ENCODE data around the gene CNTNAP5.

Gene CNTNAP5

DNA sequence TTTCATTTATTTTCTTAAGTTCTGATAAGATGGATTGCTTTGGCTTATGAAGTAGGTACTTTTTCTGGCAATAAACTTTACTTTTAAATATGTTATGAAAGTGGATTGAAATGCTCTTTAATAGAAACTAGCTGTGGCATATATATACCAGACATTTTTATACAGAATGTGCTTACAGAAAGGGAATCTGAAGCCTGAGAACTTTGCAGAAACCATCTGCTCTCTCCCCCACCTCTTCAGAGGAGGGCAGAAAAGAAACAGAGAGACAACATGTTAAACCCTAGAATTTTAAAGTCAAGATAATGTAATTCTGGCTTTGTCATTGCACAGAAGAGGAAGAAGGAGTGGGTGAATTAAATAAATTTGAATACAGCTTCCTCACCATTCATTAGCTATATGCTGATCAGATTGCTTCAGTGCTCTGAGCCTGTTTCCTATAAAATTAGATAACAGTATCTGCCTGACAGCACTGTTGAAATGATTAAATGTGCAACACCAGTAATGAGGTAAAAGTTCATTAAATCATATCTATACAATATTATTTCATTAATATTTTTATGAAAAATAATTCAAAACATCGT is 247.3 kb downstream of the CNTNAP5 start:
- H3K36me3 ChIP-seq (ENCODE audit: insufficient read depth, insufficient read length, low read length), result no peaks in the 10 kb centered on the region
- no peaks in the 10 kb centered on the region for H3K27me3 ChIP-seq (ENCODE audit: insufficient read depth, insufficient read length)
- DNase-seq (ENCODE audit: low read depth, low spot score), result no peak
- H3K4me1 ChIP-seq (ENCODE audit: insufficient read depth, insufficient read length), result no peaks in the 10 kb centered on the region
- H3K9ac ChIP-seq (ENCODE audit: insufficient read length, low read depth), result no peak overlapping the region
- TF ChIP-seq SUZ12 (IDR thresholded peaks at IDR 0.05; ENCODE audit: extremely low read depth, insufficient read depth, insufficient read length) (no peak), ZNF274 (IDR thresholded peaks at IDR 0.05; ENCODE audit: low read depth, low read length) (no peak), YY1 (IDR thresholded peaks at IDR 0.05; ENCODE audit: insufficient read depth, insufficient read length) (no peak)
- H3K9me3 ChIP-seq (ENCODE audit: insufficient read depth, low read length), result no peaks in the 10 kb centered on the region
- H3K4me3 ChIP-seq (ENCODE audit: insufficient read length, low read depth), result no peak overlapping the region

DNA sequence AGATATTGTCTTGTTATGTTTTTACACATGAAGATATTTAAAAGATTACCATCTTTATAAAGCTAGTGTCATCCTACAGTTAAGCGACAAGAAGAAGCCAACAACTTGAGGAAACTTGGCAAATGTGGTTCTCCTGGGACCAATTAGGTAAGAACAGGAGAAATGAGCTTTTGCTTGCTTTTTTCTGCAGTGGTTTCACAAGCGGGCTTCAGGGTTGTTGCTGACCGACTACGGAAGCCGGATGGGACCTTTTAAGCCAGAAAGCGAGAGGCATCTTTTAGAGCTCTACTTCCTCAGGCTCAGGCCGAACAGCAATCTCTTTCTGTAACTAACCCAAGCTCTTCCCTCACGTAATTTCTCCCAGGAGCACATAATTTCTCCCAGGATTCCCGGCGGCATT is 256.5 kb downstream of the CNTNAP5 start:
- Histone ChIP-seq H3K4me1 (ENCODE audit: insufficient read depth, insufficient read length) (no peaks in the 10 kb centered on the region), H3K9ac (ENCODE audit: insufficient read length, low read depth) (no peak overlapping the region)

GRCh38 chr2:124283096-124283495 is 258.0 kb downstream of the CNTNAP5 start:
- Histone ChIP-seq H3K9ac (ENCODE audit: insufficient read length, low read depth) (no peak overlapping the region), H3K36me3 (ENCODE audit: insufficient read depth, insufficient read length, low read length) (no peaks in the 10 kb centered on the region), H3K4me1 (ENCODE audit: insufficient read depth, insufficient read length) (no peaks in the 10 kb centered on the region), H3K4me3 (ENCODE audit: insufficient read length, low read depth) (no peak overlapping the region), H3K27me3 (ENCODE audit: insufficient read depth, insufficient read length) (no peaks in the 10 kb centered on the region), H3K9me3 (ENCODE audit: insufficient read depth, low read length) (no peaks in the 10 kb centered on the region)
- peak; percentile 16 for DNase-seq (ENCODE audit: low read depth, low spot score)
- TF ChIP-seq SUZ12 (IDR thresholded peaks at IDR 0.05; ENCODE audit: extremely low read depth, insufficient read depth, insufficient read length), result no peak
- TF ChIP-seq YY1 (IDR thresholded peaks at IDR 0.05; ENCODE audit: insufficient read depth, insufficient read length), result no peak

More for the DNA sequence above, 256.5 kb downstream of the CNTNAP5 start:
- TF ChIP-seq YY1 (IDR thresholded peaks at IDR 0.05; ENCODE audit: insufficient read depth, insufficient read length) (no peak), ZNF274 (IDR thresholded peaks at IDR 0.05; ENCODE audit: low read depth, low read length) (no peak), SUZ12 (IDR thresholded peaks at IDR 0.05; ENCODE audit: extremely low read depth, insufficient read depth, insufficient read length) (no peak)
- H3K36me3 ChIP-seq (ENCODE audit: insufficient read depth, insufficient read length, low read length), result no peaks in the 10 kb centered on the region
- H3K4me3 ChIP-seq (ENCODE audit: insufficient read length, low read depth), result no peak overlapping the region
- no peaks in the 10 kb centered on the region for H3K9me3 ChIP-seq (ENCODE audit: insufficient read depth, low read length)
- no peaks in the 10 kb centered on the region for H3K27me3 ChIP-seq (ENCODE audit: insufficient read depth, insufficient read length)
- no peak for DNase-seq (ENCODE audit: low read depth, low spot score)

- H3K27me3 ChIP-seq (ENCODE audit: insufficient read depth, insufficient read length), result no peaks in the 10 kb centered on the region
- H3K4me1 ChIP-seq (ENCODE audit: insufficient read depth, insufficient read length), result no peaks in the 10 kb centered on the region
- no peak overlapping the region for H3K9ac ChIP-seq (ENCODE audit: insufficient read length, low read depth)
- no peak for DNase-seq (ENCODE audit: low read depth, low spot score)
- no peak overlapping the region for H3K4me3 ChIP-seq (ENCODE audit: insufficient read length, low read depth)
- TF ChIP-seq ZNF274 (IDR thresholded peaks at IDR 0.05; ENCODE audit: low read depth, low read length) (no peak), YY1 (IDR thresholded peaks at IDR 0.05; ENCODE audit: insufficient read depth, insufficient read length) (no peak), SUZ12 (IDR thresholded peaks at IDR 0.05; ENCODE audit: extremely low read depth, insufficient read depth, insufficient read length) (no peak)
- no peaks in the 10 kb centered on the region for H3K36me3 ChIP-seq (ENCODE audit: insufficient read depth, insufficient read length, low read length)
- H3K9me3 ChIP-seq (ENCODE audit: insufficient read depth, low read length), result no peaks in the 10 kb centered on the region
Observed at GRCh38 chr2:124286089-124286783, 261.1 kb downstream of the CNTNAP5 start.

DNA sequence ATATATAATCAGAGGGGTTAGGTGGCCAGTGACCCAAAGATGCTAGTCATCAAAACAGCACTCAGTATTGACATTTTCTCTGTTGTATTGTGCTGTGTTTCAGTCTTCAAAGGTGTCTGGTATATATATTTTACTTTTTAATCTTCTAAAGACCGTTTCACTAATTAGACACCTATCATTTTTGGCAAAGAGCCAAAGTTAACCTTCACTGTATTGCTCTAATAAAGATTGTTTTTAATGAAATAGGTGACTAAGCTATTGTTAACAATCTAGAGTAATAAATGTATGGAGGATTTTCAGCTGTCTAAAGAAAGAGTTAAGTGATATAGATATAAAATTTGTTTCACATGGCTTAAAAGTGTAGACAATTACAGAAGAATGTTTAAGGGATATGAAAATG is 264.0 kb downstream of the CNTNAP5 start:
- Histone ChIP-seq H3K9me3 (ENCODE audit: insufficient read depth, low read length) (no peaks in the 10 kb centered on the region), H3K4me3 (ENCODE audit: insufficient read length, low read depth) (no peak overlapping the region), H3K9ac (ENCODE audit: insufficient read length, low read depth) (no peak overlapping the region), H3K4me1 (ENCODE audit: insufficient read depth, insufficient read length) (no peaks in the 10 kb centered on the region), H3K27me3 (ENCODE audit: insufficient read depth, insufficient read length) (no peaks in the 10 kb centered on the region), H3K36me3 (ENCODE audit: insufficient read depth, insufficient read length, low read length) (no peaks in the 10 kb centered on the region)
- DNase-seq (ENCODE audit: low read depth, low spot score), result no peak
- TF ChIP-seq SUZ12 (IDR thresholded peaks at IDR 0.05; ENCODE audit: extremely low read depth, insufficient read depth, insufficient read length), result no peak
- no peak for TF ChIP-seq ZNF274 (IDR thresholded peaks at IDR 0.05; ENCODE audit: low read depth, low read length)
- no peak for TF ChIP-seq YY1 (IDR thresholded peaks at IDR 0.05; ENCODE audit: insufficient read depth, insufficient read length)

DNA sequence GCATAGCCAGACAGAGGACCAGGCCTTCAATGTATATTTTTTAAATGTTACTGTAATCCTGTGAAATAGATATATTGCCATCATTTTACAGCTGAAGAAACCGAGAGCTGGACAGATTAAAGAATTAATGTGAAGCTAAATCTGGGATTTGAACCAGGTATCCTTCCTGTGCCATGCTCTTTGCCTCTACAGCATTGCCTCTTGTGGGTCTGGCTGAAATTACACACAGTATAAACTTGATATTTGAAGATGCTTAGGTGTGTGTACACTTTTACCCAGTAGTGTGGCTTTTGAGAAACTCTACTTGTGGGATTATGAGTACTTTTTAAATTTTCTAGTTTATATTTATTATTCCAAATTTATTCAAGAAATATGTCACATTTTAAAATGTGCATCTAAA is 264.5 kb downstream of the CNTNAP5 start:
- Histone ChIP-seq H3K9me3 (ENCODE audit: insufficient read depth, low read length) (no peaks in the 10 kb centered on the region), H3K36me3 (ENCODE audit: insufficient read depth, insufficient read length, low read length) (no peaks in the 10 kb centered on the region), H3K4me1 (ENCODE audit: insufficient read depth, insufficient read length) (no peaks in the 10 kb centered on the region), H3K27me3 (ENCODE audit: insufficient read depth, insufficient read length) (no peaks in the 10 kb centered on the region), H3K9ac (ENCODE audit: insufficient read length, low read depth) (no peak overlapping the region), H3K4me3 (ENCODE audit: insufficient read length, low read depth) (no peak overlapping the region)
- TF ChIP-seq ZNF274 (IDR thresholded peaks at IDR 0.05; ENCODE audit: low read depth, low read length) (no peak), SUZ12 (IDR thresholded peaks at IDR 0.05; ENCODE audit: extremely low read depth, insufficient read depth, insufficient read length) (no peak), YY1 (IDR thresholded peaks at IDR 0.05; ENCODE audit: insufficient read depth, insufficient read length) (no peak)
- DNase-seq (ENCODE audit: low read depth, low spot score), result no peak

DNA sequence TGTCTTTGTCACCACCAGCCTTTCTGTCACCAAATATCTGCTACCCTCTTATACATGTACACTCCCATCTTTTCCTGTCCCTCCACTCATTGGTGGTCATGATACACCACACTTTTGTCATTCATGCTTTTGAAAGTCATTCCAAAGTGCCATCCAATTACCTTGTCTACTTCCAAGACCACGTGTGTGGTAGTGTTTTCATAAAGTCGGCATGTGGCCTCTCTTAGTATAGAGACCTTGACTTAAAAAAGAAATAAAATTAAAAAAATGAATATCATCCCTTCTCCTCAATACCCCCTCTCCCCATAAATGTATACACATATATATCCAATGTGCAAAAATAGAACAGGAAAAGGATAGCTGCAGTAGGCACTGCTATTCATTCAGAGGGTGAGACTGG is 271.4 kb downstream of the CNTNAP5 start:
- H3K9me3 ChIP-seq (ENCODE audit: insufficient read depth, low read length), result no peaks in the 10 kb centered on the region
- H3K9ac ChIP-seq (ENCODE audit: insufficient read length, low read depth), result no peak overlapping the region
- no peaks in the 10 kb centered on the region for H3K4me1 ChIP-seq (ENCODE audit: insufficient read depth, insufficient read length)
- no peak overlapping the region for H3K4me3 ChIP-seq (ENCODE audit: insufficient read length, low read depth)
- no peak for DNase-seq (ENCODE audit: low read depth, low spot score)
- TF ChIP-seq YY1 (IDR thresholded peaks at IDR 0.05; ENCODE audit: insufficient read depth, insufficient read length) (no peak), ZNF274 (IDR thresholded peaks at IDR 0.05; ENCODE audit: low read depth, low read length) (no peak), SUZ12 (IDR thresholded peaks at IDR 0.05; ENCODE audit: extremely low read depth, insufficient read depth, insufficient read length) (no peak)
- no peaks in the 10 kb centered on the region for H3K36me3 ChIP-seq (ENCODE audit: insufficient read depth, insufficient read length, low read length)
- H3K27me3 ChIP-seq (ENCODE audit: insufficient read depth, insufficient read length), result no peaks in the 10 kb centered on the region
